Measurements from ENCODE around the gene CDKN2D. TPM values are rescaled to one million over a fixed set of nuclear protein-coding genes. Genes with fewer than 3 reads are reported as not detected.

The CDKN2D gene
- total and polyA plus RNA-seq, 8 donors: 7.2 to 15.7 (median 10.0) TPM

DNA sequence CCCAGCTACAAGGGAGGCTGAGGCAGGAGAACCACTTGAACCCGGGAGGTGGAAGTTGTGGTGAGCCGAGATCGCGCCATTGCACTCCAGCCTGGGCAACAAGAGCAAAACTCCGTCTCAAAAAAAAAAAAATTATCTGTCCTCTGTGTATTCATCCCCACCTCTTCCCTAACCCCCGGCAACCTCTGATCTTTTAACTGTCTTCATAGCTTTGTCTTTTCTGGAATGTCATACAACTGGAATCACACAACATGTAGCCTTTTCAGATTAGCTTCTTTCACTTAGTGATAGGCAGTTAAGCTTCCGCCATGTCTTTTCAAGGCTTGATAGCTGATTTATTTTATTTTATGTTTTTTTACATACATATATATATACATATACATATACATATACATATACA lies 43.1 kb downstream of the CDKN2D start:
- no peaks in the 10 kb centered on the region for H3K4me1 ChIP-seq
- DNase-seq (no peak), ATAC-seq (no peak)
- no peaks in the 10 kb centered on the region for H3K36me3 ChIP-seq
- H3K4me3 ChIP-seq: no peak overlapping the region
- H3K27me3 ChIP-seq: peaks cover 0 to 24% of the 10 kb centered on the region in 2 donors
- no peak overlapping the region for H3K27ac ChIP-seq
- H3K9me3 ChIP-seq: no peaks in the 10 kb centered on the region
- TF ChIP-seq, protein P1, sequence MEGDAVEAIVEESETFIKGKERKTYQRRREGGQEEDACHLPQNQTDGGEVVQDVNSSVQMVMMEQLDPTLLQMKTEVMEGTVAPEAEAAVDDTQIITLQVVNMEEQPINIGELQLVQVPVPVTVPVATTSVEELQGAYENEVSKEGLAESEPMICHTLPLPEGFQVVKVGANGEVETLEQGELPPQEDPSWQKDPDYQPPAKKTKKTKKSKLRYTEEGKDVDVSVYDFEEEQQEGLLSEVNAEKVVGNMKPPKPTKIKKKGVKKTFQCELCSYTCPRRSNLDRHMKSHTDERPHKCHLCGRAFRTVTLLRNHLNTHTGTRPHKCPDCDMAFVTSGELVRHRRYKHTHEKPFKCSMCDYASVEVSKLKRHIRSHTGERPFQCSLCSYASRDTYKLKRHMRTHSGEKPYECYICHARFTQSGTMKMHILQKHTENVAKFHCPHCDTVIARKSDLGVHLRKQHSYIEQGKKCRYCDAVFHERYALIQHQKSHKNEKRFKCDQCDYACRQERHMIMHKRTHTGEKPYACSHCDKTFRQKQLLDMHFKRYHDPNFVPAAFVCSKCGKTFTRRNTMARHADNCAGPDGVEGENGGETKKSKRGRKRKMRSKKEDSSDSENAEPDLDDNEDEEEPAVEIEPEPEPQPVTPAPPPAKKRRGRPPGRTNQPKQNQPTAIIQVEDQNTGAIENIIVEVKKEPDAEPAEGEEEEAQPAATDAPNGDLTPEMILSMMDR (IDR thresholded peaks at IDR 0.05): no peak
- intact Hi-C loops (cut with DNase I): no loop called here

DNA sequence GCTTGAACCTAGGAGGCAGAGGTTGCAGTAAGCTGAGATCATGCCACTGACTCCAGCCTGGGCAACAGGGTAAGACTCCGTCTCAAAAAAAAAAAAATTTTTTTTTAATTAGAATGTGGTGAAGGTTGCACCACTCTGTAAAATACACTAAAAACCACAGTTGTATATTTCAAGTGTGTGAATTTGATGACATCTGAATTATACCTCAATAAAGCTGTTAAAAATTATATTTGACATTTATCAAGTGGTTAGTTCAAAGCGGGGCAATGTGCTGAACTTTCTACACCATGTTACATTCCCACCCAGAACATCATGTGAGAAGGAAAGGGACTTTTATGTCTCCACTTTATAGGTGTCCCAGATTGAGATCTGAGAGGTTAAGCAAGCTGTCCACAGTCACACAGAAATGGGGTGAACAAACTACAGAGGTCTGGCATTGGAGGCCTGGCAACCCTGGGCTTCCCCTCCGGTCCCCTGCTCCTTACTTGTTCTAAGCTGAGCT lies 45.6 kb downstream of the CDKN2D start:
- intact Hi-C loops (cut with DNase I): no loop called here
- DNase-seq: no peak

DNA sequence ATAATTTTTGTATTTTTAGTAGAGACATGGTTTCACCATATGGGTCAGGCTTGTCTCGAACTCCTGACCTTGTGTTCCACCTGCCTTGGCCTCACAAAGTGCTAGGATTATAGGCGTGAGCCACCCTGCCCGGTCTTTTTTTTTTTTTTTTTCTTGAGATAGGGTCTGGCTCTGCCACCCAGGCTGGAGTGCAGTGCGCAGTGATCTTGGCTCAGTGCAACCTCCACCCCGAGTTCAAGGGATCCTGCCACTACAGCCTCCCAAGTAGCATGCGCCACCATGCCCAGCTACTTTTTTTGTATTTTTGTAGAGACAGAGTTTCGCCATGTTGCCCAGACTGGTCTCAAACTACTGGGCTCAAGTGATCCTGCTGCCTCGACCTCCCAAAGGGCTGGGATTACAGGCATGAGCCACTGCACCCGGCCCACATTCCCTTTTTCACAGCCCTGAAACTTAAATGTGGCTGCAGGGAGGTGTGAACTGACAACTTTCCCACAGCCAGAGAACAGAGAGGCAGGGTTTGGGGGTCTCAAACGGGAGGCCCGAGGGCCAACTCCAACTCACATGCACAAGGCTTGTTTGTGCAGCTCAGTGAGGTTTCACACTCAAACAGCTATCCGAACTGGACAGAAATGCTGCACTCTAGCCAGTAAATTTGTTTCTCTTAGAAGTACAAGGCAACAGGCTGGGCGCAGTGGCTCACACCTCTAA lies 47.2 kb downstream of the CDKN2D start:
- intact Hi-C loops (cut with DNase I): no loop called here
- Histone ChIP-seq H3K27me3 (peaks cover 30 to 65% of the 10 kb centered on the region in 2 donors), H3K27ac (no peak overlapping the region), H3K36me3 (no peaks in the 10 kb centered on the region), H3K4me3 (no peak overlapping the region), H3K4me1 (peaks cover 11 to 19% of the 10 kb centered on the region in 2 donors), H3K9me3 (no peaks in the 10 kb centered on the region)
- no peak for DNase-seq
- TF ChIP-seq, protein P1 (IDR thresholded peaks at IDR 0.05): no peak
- no peak for ATAC-seq

More for the DNA sequence above, 45.6 kb downstream of the CDKN2D start:
- Histone ChIP-seq H3K27ac (no peak overlapping the region), H3K9me3 (no peaks in the 10 kb centered on the region), H3K4me1 (peaks cover 0 to 6% of the 10 kb centered on the region in 2 donors), H3K27me3 (peaks cover 16 to 49% of the 10 kb centered on the region in 2 donors), H3K36me3 (no peaks in the 10 kb centered on the region), H3K4me3 (no peak overlapping the region)
- TF ChIP-seq, protein P1 (IDR thresholded peaks at IDR 0.05): no peak
- ATAC-seq: no peak

DNA sequence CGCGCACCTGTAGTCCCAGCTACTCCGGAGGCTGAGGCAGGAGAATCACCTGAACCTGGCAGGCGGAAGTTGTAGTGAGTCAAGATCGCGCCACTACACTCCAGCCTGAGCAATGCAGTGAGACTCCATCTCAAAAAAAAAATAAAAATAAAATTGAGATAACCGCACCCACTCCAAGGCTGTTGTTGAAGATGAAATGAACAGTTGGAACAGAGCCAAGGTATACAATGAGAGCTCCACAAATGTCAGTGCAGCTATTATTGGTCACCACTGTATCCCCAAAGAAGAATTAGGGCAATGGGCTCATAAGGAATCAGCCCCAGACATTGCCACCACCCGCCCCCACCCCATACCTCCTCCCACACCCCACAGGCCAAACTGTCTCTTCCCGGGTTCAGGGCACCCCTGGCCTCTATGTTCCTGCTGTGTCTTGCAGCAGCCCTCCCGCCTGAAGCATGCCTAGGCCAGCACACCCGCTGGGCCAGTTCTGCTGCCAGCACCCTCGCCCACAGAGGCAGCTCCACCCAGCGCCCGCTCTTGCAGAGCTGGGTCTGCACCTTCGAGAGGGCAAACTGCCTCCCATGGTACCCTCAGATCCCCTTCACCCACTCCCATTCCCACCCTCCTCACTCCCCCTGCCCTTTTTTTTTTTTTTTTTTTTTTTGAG lies 48.0 kb downstream of the CDKN2D start:
- Histone ChIP-seq H3K4me3 (no peak overlapping the region), H3K27me3 (peaks cover 32 to 73% of the 10 kb centered on the region in 2 donors), H3K4me1 (peaks cover 11 to 19% of the 10 kb centered on the region in 2 donors), H3K27ac (no peak overlapping the region), H3K36me3 (no peaks in the 10 kb centered on the region), H3K9me3 (no peaks in the 10 kb centered on the region)
- intact Hi-C loops (cut with DNase I): no loop called here
- DNase-seq (no peak), ATAC-seq (no peak)
- TF ChIP-seq, protein P1 (IDR thresholded peaks at IDR 0.05): no peak

DNA sequence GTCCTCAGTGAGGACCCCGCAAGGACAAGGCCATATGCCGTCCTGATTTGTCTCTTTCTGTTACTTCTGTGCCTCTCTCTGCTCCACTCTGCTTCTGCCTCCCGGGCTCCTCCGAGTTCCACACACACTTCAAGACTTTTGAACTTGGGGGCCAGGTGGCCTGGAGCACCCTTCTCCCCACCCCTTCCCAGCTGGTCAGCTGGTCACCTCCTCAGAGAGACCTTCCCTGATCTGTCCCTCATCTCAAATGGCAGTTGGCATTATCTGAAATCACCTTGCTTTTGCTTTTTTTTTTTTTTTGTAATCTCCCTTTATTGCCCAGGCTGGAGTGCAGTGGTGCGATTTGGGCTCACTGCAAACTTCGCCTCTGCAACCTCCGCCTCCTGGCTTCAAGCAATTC lies 49.4 kb downstream of the CDKN2D start:
- TF ChIP-seq, protein P1 (IDR thresholded peaks at IDR 0.05): no peak
- Histone ChIP-seq H3K4me1 (peaks cover 11 to 24% of the 10 kb centered on the region in 2 donors), H3K27me3 (peaks cover 42 to 87% of the 10 kb centered on the region in 2 donors), H3K27ac (no peak overlapping the region), H3K9me3 (no peaks in the 10 kb centered on the region), H3K36me3 (no peaks in the 10 kb centered on the region), H3K4me3 (no peak overlapping the region)
- intact Hi-C loops (cut with DNase I): no loop called here
- no peak for ATAC-seq
- DNase-seq: no peak

Data from left lung (tissue), 10 donors.